ENCODE data around the gene MAPK10. TPM values are rescaled to one million over a fixed set of nuclear protein-coding genes. Genes with fewer than 3 reads are reported as not detected.

MAPK10 gene
- total RNA-seq, 1 experiment from 2014 or later: 4.7 TPM

GRCh38 chr4:86038037-86038436 lies 321.8 kb downstream of the MAPK10 start:
- Histone ChIP-seq H4K8ac (replicated peaks; ENCODE audit: insufficient read length, low read depth, low read length) (no peak overlapping the region), H3K27me3 (ENCODE audit: insufficient read depth, low read length) (no peaks in the 10 kb centered on the region), H2BK20ac (ENCODE audit: low read depth, low read length, poor library complexity, severe bottlenecking) (no peak overlapping the region), H3K79me2 (ENCODE audit: insufficient read depth, low read length) (no peaks in the 10 kb centered on the region), H3K18ac (ENCODE audit: insufficient read length, low read depth, low read length) (no peak overlapping the region), H2BK12ac (ENCODE audit: insufficient read length, low read depth, low read length) (no peak overlapping the region), H3K9me3 (ENCODE audit: control insufficient read depth, low read depth, low read length) (no peaks in the 10 kb centered on the region), H2BK5ac (ENCODE audit: insufficient read length, low read length) (no peak overlapping the region), H3K4me1 (ENCODE audit: insufficient read depth, low read length) (peaks cover 2% of the 10 kb centered on the region; the same call in 1 of the 2 replicates), H3K9ac (ENCODE audit: extremely low read depth, insufficient read length, low read length) (no peak overlapping the region), H2BK15ac (ENCODE audit: low read depth, low read length) (no peak overlapping the region), H3K79me1 (ENCODE audit: insufficient read depth, low read depth, low read length, poor library complexity, severe bottlenecking) (no peaks in the 10 kb centered on the region), H3K56ac (ENCODE audit: insufficient read length, low read depth, low read length) (no peak overlapping the region), H3K4me2 (ENCODE audit: insufficient read depth, insufficient read length, low read length) (no peak overlapping the region), H4K91ac (ENCODE audit: insufficient read length, low read depth, low read length) (no peak overlapping the region), H4K20me1 (ENCODE audit: control insufficient read depth, insufficient read depth, insufficient read length) (no peaks in the 10 kb centered on the region), H3K4ac (ENCODE audit: low read depth, low read length) (no peak overlapping the region), H3T11ph (ENCODE audit: low read length) (no peak overlapping the region), H4K5ac (ENCODE audit: insufficient read length, low read depth, low read length) (no peak overlapping the region), H2AFZ (ENCODE audit: low read length) (no peak overlapping the region), H2BK120ac (ENCODE audit: low read depth, low read length, poor library complexity, severe bottlenecking) (no peak overlapping the region), H3K23ac (ENCODE audit: insufficient read length, low read depth, low read length) (no peak overlapping the region), H3K27ac (ENCODE audit: insufficient read length, low read depth, low read length) (no peak overlapping the region), H3K14ac (ENCODE audit: insufficient read depth, low read length) (no peak overlapping the region), H2AK5ac (ENCODE audit: insufficient read length, low read length) (no peak overlapping the region), H3K23me2 (ENCODE audit: insufficient read length, low read depth, low read length, poor library complexity, severe bottlenecking) (no peaks in the 10 kb centered on the region)
- no peak for TF ChIP-seq CTCF (conservative IDR thresholded peaks at IDR 0.05)
- Mint-ChIP-seq H3K27me3 (ENCODE audit: low read depth) (no peaks in the 10 kb centered on the region), H3K9me3 (peaks cover 4 to 7% of the 10 kb centered on the region in 2 experiments; a peak in 2 of 5 replicates), H3K4me3 (no peak overlapping the region), H3K27ac (no peak overlapping the region), H3K4me1 (peaks cover 4 to 9% of the 10 kb centered on the region in 2 experiments; a peak in 2 of 4 replicates), H3K36me3 (ENCODE audit: insufficient read depth in 1 of 3, low read depth in 3 of 3) (peaks cover 0 to 11% (median 3%) of the 10 kb centered on the region in 3 experiments; a peak in 4 of 7 replicates)
- WGBS (ENCODE audit: extremely low coverage, insufficient read length, low lambda C conversion rate): no CpG with 5 or more reads among the region's 1 CpG
- DNase-seq: no peak
